Common myeloid progenitor, CD34-positive (primary cell): Measurements from ENCODE around the gene PLXNA4.

ENCODE experiments used
- CTCF ChIA-PET: fragments of 350-600 bp; sonication (Branson Sonifier 250); formaldehyde crosslinking; loops from one replicate; lab custom pipeline; 2021; ENCODE audit warnings: antibody characterized with exemption; lab: Charles Lee
- POLR2A ChIA-PET: fragments of 350-600 bp; sonication (Branson Sonifier 250); formaldehyde crosslinking; loops from one replicate; lab custom pipeline; 2021; ENCODE audit warnings: antibody characterized with exemption; lab: Charles Lee
- DNase-seq, 3 donors: peaks; one replicate each; pipeline versions ENCODE4 v3.0.0 to v3.0.0-alpha.2; 2013
- H3K27ac ChIP-seq, 2 experiments: 1 replicate in 1 of 2; 2 replicates in 1 of 2; pipeline ENCODE4 v1.7.0; 2013; ENCODE audit warnings: inconsistent platforms in 2 of 2, low read length in 2 of 2, mild to moderate bottlenecking in 2 of 2, low read depth in 1 of 2, moderate library complexity in 1 of 2; ENCODE audit not compliant: severe bottlenecking in 2 of 2, insufficient read depth in 1 of 2, poor library complexity in 1 of 2
- H3K27me3 ChIP-seq, 5 experiments: replicated peaks in 2 of 5; 1 replicate in 3 of 5; 2 replicates in 2 of 5; pipeline versions ENCODE4 v1.6.1 to v1.7.0; 2013; ENCODE audit warnings: low read length in 4 of 5, mild to moderate bottlenecking in 2 of 5, moderate library complexity in 2 of 5, inconsistent platforms in 1 of 5; ENCODE audit not compliant: insufficient read depth in 5 of 5, control insufficient read depth in 4 of 5
- H3K36me3 ChIP-seq, 4 experiments: 1 replicate in 2 of 4; 2 replicates in 2 of 4; pipeline versions ENCODE4 v1.6.1 to v1.7.0; 2013; ENCODE audit warnings: low read length in 3 of 4, control low read depth in 1 of 4, mild to moderate bottlenecking in 1 of 4; ENCODE audit not compliant: control insufficient read depth in 4 of 4, insufficient read depth in 4 of 4
- H3K4me1 ChIP-seq, 4 experiments: 1 replicate in 3 of 4; 2 replicates in 1 of 4; pipeline versions ENCODE4 v1.6.1 to v1.7.1; 2013; ENCODE audit warnings: low read length in 3 of 4, mild to moderate bottlenecking in 3 of 4, control low read depth in 1 of 4, inconsistent platforms in 1 of 4, moderate library complexity in 1 of 4; ENCODE audit not compliant: control insufficient read depth in 4 of 4, insufficient read depth in 4 of 4; ENCODE audit errors: control extremely low read depth in 1 of 4
- H3K4me3 ChIP-seq, 7 experiments: 1 replicate in 4 of 7; 2 replicates in 3 of 7; pipeline versions ENCODE4 v1.5.1 to v1.7.0; 2013; ENCODE audit warnings: mild to moderate bottlenecking in 7 of 7, low read length in 6 of 7, moderate library complexity in 6 of 7, inconsistent platforms in 2 of 7, low read depth in 2 of 7, control low read depth in 1 of 7; ENCODE audit not compliant: insufficient read depth in 4 of 7, control insufficient read depth in 1 of 7; ENCODE audit errors: extremely low read depth in 1 of 7
- H3K9me3 ChIP-seq, 5 experiments: 1 replicate in 4 of 5; 2 replicates in 1 of 5; pipeline versions ENCODE4 v1.6.1 to v1.7.1; 2013; ENCODE audit warnings: low read length in 4 of 5, mild to moderate bottlenecking in 2 of 5, inconsistent platforms in 1 of 5, low read depth in 1 of 5, moderate library complexity in 1 of 5; ENCODE audit not compliant: control insufficient read depth in 4 of 5, insufficient read depth in 2 of 5; ENCODE audit errors: control extremely low read depth in 1 of 5
- WGBS: methylation state at CpG from one replicate; pipeline ENCODE4 v1.1.5; 2013; ENCODE audit not compliant: insufficient coverage; 5-methylcytosine and 5-hydroxymethylcytosine counted together

PLXNA4 gene

DNA sequence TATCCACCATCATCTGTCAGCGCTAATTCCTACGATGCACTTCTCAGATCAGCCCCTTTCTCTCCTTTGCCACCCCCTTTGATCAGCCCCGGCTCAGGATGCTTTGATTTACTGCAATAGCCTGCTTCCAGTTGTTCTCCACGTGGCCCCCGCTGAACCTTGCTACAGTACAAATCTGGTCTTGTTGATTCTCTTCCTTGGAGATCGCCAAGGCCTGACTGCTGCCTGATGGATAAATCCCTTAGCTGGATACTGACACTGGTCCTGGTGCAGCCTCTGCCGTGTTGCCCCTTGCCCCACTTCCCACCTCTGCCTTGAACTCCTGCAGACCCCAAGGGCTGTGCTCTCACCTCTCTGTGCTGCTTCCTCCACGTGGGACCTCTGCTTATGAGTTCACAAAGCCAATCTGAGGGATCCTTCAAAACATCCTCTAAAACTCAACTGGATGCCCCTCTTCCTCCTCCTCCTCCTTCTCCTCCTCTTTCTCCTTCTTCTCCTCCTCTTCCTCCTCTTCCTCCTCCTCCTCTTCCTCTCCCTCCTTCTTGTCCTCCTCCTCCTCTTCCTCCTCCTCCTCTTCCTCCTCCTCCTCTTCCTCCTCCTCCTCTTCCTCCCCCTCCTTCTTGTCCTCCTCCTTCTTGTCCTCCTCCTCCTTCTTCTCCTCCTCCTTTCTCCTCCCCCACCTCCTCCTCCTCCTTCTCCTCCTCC is 15.3 kb downstream of the PLXNA4 start:
- ChIA-PET POLR2A (no interaction called here), CTCF (no interaction called here)
- H3K27ac ChIP-seq = peak overlapping the region in 1 of 2 experiments; percentile 9
- H3K4me1 ChIP-seq = peaks cover 0 to 14% (median under 1%) of the 10 kb centered on the region in 4 experiments
- peak in 2 of 3 donors; percentile 28 to 44 for DNase-seq
- 85% methylated on average over 8 of the region's 8 CpGs for WGBS
- peaks cover 0 to 3% (median 0%) of the 10 kb centered on the region in 5 experiments for H3K9me3 ChIP-seq
- no peak overlapping the region for H3K4me3 ChIP-seq
- peaks cover 0 to 51% (median 5%) of the 10 kb centered on the region in 5 experiments for H3K27me3 ChIP-seq
- no peaks in the 10 kb centered on the region for H3K36me3 ChIP-seq

DNA sequence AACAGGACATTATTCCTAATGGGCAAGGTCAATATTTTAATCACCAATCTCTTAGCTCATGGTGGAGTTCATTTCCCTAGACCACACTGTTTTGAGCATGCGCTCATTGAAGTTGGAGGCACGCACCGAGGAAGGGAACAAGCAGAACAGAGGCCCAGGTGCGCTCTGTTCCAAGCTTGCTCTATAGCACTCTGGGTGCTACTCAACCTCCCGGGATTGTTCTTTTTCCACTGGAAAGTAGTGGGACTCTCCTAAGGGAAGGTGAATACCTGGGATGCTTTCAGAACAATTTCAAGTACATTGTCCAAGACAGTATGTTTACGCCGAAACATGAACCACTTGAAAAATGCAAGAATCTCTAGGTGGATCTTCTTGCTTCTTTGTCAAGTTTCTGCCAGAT is 16.2 kb downstream of the PLXNA4 start:
- ChIA-PET CTCF (interaction anchor here (1.5 kb wide), 1 partner anchor 14 kb away, joined by 3 read pairs; no protein-coding TSS in a partner anchor), POLR2A (no interaction called here)
- peaks cover 0 to 47% (median 2%) of the 10 kb centered on the region in 5 experiments for H3K27me3 ChIP-seq
- H3K9me3 ChIP-seq = peaks cover 0 to 3% (median 0%) of the 10 kb centered on the region in 5 experiments
- no peak overlapping the region for H3K4me3 ChIP-seq
- DNase-seq = no peak
- no peak overlapping the region for H3K27ac ChIP-seq
- 97% methylated on average over 7 of the region's 7 CpGs for WGBS
- H3K4me1 ChIP-seq = peaks cover 0 to 14% (median under 1%) of the 10 kb centered on the region in 4 experiments
- no peaks in the 10 kb centered on the region for H3K36me3 ChIP-seq

DNA sequence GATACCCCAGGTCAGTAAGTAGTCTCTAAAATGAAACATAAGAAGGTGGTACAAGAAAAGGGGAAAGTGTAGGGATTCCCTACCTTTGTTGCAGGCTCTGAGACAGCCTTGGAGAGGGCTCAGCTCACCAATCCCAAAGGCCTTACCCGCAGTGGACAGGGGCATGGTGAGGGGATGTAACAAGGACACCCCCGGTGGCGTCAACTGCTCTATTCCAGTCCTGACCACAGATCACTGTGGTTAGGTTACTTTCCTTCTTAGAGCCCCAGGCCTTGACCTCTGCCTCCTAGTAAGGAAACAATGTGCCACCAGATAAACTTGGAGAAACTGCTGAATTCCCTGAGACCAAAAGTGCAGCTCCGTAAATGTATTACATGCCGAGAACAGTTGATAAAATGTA is 17.5 kb downstream of the PLXNA4 start:
- H3K4me1 ChIP-seq = peaks cover 0 to 14% (median under 1%) of the 10 kb centered on the region in 4 experiments
- DNase-seq = no peak
- CTCF ChIA-PET = interaction anchor here (0.8 to 1.5 kb wide), 4 partner anchors 15 to 22 kb away, joined by 3 read pairs; no protein-coding TSS in a partner anchor
- POLR2A ChIA-PET = no interaction called here
- WGBS = 69% methylated on average over 4 of the region's 5 CpGs
- peaks cover 0 to 34% (median 4%) of the 10 kb centered on the region in 5 experiments for H3K27me3 ChIP-seq
- no peak overlapping the region for H3K4me3 ChIP-seq
- H3K9me3 ChIP-seq = peaks cover 0 to 4% (median 0%) of the 10 kb centered on the region in 5 experiments
- no peaks in the 10 kb centered on the region for H3K36me3 ChIP-seq
- no peak overlapping the region for H3K27ac ChIP-seq

DNA sequence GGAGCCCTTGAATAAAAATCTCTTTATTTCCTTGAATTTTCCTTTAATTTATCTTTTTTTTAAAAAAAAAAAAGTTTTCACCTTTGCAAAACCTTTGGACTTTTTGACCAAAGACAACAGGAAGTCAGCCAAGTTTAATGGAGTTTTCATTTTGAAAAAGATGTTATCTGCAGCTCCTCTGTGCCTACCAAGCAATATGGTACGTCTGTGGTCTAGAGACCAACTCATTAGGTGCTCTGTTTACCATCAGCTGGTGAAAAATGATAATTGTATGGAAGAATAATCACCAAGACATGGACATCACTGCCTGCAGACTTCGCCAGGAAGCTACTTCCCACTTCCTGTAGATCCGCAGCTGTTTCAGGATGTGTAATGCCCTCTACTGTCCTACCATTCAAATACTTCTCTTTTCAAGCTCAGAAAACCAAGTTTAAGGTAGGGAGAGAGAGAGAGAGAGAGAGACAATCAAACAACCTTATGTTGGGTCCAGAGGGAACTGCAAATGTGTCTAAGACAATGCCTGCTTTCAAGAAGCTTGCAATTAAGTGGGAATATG is 18.7 kb downstream of the PLXNA4 start:
- peaks cover 0 to 12% (median 4%) of the 10 kb centered on the region in 5 experiments for H3K9me3 ChIP-seq
- H3K4me1 ChIP-seq = peaks cover 0 to 19% (median under 1%) of the 10 kb centered on the region in 4 experiments
- ChIA-PET POLR2A (no interaction called here), CTCF (interaction anchor here (0.7 kb wide), 1 partner anchor 88 kb away, joined by 3 read pairs; no protein-coding TSS in a partner anchor)
- WGBS = 83% methylated on average over 1 of the region's 3 CpGs
- peaks cover 0 to 23% (median 4%) of the 10 kb centered on the region in 5 experiments for H3K27me3 ChIP-seq
- no peak overlapping the region for H3K27ac ChIP-seq
- H3K36me3 ChIP-seq = no peaks in the 10 kb centered on the region
- H3K4me3 ChIP-seq = no peak overlapping the region
- DNase-seq = no peak

DNA sequence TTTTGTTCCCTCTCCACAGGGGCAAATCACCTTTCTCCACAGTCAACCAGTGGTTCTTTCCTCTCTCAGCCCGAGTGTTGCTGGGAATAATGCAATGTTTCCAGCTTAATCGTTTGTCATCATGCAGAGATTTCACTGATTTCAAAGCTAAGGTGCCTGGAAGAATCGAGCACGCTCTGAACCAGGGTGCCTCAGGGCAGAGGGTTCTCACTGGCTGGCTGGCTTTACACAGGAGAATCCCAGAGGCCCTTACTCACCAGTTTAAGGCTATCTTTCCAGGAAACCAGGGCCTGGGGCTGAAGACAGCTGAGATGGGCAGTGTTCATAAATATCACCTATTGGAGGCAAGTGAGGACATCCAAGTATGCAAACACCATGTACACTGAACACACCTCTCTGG is 21.8 kb downstream of the PLXNA4 start:
- no peaks in the 10 kb centered on the region for H3K36me3 ChIP-seq
- CTCF ChIA-PET = interaction anchor here (0.6 kb wide), 1 partner anchor 22 kb away, joined by 3 read pairs; no protein-coding TSS in a partner anchor
- WGBS = 96% methylated on average over 4 of the region's 4 CpGs
- peaks cover 0 to 4% (median 0%) of the 10 kb centered on the region in 5 experiments for H3K27me3 ChIP-seq
- peaks cover 0 to 20% (median under 1%) of the 10 kb centered on the region in 4 experiments for H3K4me1 ChIP-seq
- no peak for DNase-seq
- POLR2A ChIA-PET = interaction anchor here (0.8 kb wide), 1 partner anchor 9 kb away, joined by 3 read pairs; no protein-coding TSS in a partner anchor
- peaks cover 0 to 32% (median 18%) of the 10 kb centered on the region in 5 experiments for H3K9me3 ChIP-seq
- H3K27ac ChIP-seq = no peak overlapping the region
- no peak overlapping the region for H3K4me3 ChIP-seq

DNA sequence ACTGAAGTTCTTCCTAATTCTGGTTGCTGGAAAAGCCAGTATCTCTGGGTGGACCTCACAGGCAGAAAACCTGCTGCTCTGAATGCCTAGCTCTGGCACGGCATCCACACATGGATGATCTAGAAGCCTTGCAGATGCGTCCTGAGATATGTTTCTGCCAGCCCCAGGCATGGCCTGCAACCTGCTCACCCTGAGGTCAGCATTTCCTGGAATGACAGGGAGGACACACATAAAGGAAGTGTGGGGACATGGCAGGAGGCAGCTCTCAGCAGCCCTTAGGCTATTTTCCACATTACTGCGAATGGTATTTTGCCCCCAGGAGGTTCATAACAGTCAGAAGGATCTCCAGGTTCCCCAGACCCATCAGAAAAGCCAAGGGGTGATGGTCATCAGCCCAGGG is 23.2 kb downstream of the PLXNA4 start:
- POLR2A ChIA-PET = no interaction called here
- Histone ChIP-seq H3K4me1 (peaks cover 0 to 12% (median under 1%) of the 10 kb centered on the region in 4 experiments), H3K4me3 (no peak overlapping the region), H3K9me3 (peaks cover 0 to 32% (median 18%) of the 10 kb centered on the region in 5 experiments), H3K27me3 (peaks cover 0 to 4% (median 0%) of the 10 kb centered on the region in 5 experiments), H3K36me3 (no peaks in the 10 kb centered on the region), H3K27ac (no peak overlapping the region)
- no peak for DNase-seq
- CTCF ChIA-PET = no interaction called here
- WGBS = 94% methylated on average over 2 of the region's 3 CpGs
